HepG2 (cell line): ENCODE data around the gene CC2D1B. TPM values are rescaled to one million over a fixed set of nuclear protein-coding genes. Genes with fewer than 3 reads are reported as not detected.

ENCODE experiments used
- ARNT2 ChIP-seq: sonication (generic); formaldehyde crosslinking; IDR thresholded peaks from 2 replicates; pipeline ENCODE4 v1.8.0; 2022; ENCODE audit warnings: mild to moderate bottlenecking, low read depth, missing genetic modification reagents, moderate library complexity
- CBFB ChIP-seq: sonication (generic); formaldehyde crosslinking; IDR thresholded peaks from 2 replicates; pipeline ENCODE4 v1.4.0; 2020; ENCODE audit warnings: missing genetic modification reagents
- CEBPG ChIP-seq: IDR thresholded peaks from 2 replicates; pipeline ENCODE4 v1.6.1; 2016
- DRAP1 ChIP-seq: IDR thresholded peaks from 2 replicates; pipeline ENCODE4 v1.6.1; 2016; ENCODE audit warnings: missing genetic modification reagents, missing compliant biosample characterization
- GLI4 ChIP-seq: sonication (generic); formaldehyde crosslinking; IDR thresholded peaks from 2 replicates; pipeline ENCODE4 v1.5.1; 2020; ENCODE audit warnings: missing genetic modification reagents, mild to moderate bottlenecking, moderate library complexity, borderline replicate concordance
- HDAC6 ChIP-seq: fragments of 200-600 bp; sonication (generic); IDR thresholded peaks from 2 replicates; pipeline ENCODE4 v1.7.0; 2017; ENCODE audit warnings: mild to moderate bottlenecking, antibody characterized with exemption, low read length, low read depth
- MED1 ChIP-seq: sonication (generic); formaldehyde crosslinking; IDR thresholded peaks from 2 replicates; pipeline ENCODE4 v1.4.0; 2020; ENCODE audit warnings: missing genetic modification reagents
- MIXL1 ChIP-seq: IDR thresholded peaks from 2 replicates; pipeline ENCODE4 v1.6.1; 2016
- MTA1 ChIP-seq: sonication (generic); formaldehyde crosslinking; IDR thresholded peaks from 2 replicates; pipeline ENCODE4 v1.4.0; 2020; ENCODE audit warnings: missing genetic modification reagents, mild to moderate bottlenecking, borderline replicate concordance
- MYC ChIP-seq: sonication (generic); formaldehyde crosslinking; IDR thresholded peaks from 2 replicates; pipeline ENCODE4 v1.9.0; 2021; ENCODE audit warnings: missing genetic modification reagents, borderline replicate concordance
- NFYC ChIP-seq: IDR thresholded peaks from 2 replicates; pipeline ENCODE4 v1.6.1; 2016; ENCODE audit warnings: missing genetic modification reagents, missing compliant biosample characterization
- NKX3-1 ChIP-seq: sonication (generic); formaldehyde crosslinking; IDR thresholded peaks from 2 replicates; pipeline ENCODE4 v1.5.0; 2020; ENCODE audit warnings: missing genetic modification reagents
- ONECUT2 ChIP-seq: sonication (generic); formaldehyde crosslinking; IDR thresholded peaks from 2 replicates; pipeline ENCODE4 v1.4.0; 2020; ENCODE audit warnings: missing genetic modification reagents
- PATZ1 ChIP-seq: sonication (generic); formaldehyde crosslinking; IDR thresholded peaks from 2 replicates; pipeline ENCODE4 v1.4.0; 2020; ENCODE audit warnings: missing genetic modification reagents
- RFXANK ChIP-seq: IDR thresholded peaks from 2 replicates; pipeline ENCODE4 v1.6.1; 2016
- SOX6 ChIP-seq, 2 experiments: fragments of 450-650 bp in 1 of 2; sonication (generic) in 1 of 2; formaldehyde crosslinking in 1 of 2; IDR thresholded peaks; 2 replicates each; pipeline versions ENCODE4 v1.4.0 to v1.6.1; 2017 to 2020; ENCODE audit warnings: antibody characterized with exemption in 1 of 2, mild to moderate bottlenecking in 1 of 2, missing genetic modification reagents in 1 of 2
- SP2 ChIP-seq: sonication (generic); formaldehyde crosslinking; IDR thresholded peaks from 2 replicates; pipeline ENCODE4 v1.5.1; 2020; ENCODE audit warnings: mild to moderate bottlenecking, missing genetic modification reagents
- STAG1 ChIP-seq: sonication (generic); formaldehyde crosslinking; IDR thresholded peaks from 2 replicates; pipeline ENCODE4 v1.4.0; 2020; ENCODE audit warnings: missing genetic modification reagents
- ZFY ChIP-seq: sonication (generic); formaldehyde crosslinking; IDR thresholded peaks from 2 replicates; pipeline ENCODE4 v1.4.0; 2020; ENCODE audit warnings: missing genetic modification reagents
- ZNF180 ChIP-seq: sonication (generic); formaldehyde crosslinking; IDR thresholded peaks from 2 replicates; pipeline ENCODE4 v1.4.0; 2020; ENCODE audit warnings: low read depth, missing genetic modification reagents, borderline replicate concordance
- ZNF263 ChIP-seq: sonication (generic); formaldehyde crosslinking; IDR thresholded peaks from 2 replicates; pipeline ENCODE4 v1.4.0; 2020; ENCODE audit warnings: missing genetic modification reagents
- ZNF3 ChIP-seq: IDR thresholded peaks from 2 replicates; pipeline ENCODE4 v1.7.0; 2017; ENCODE audit warnings: inconsistent platforms
- ZNF556 ChIP-seq: sonication (generic); formaldehyde crosslinking; IDR thresholded peaks from 2 replicates; pipeline ENCODE4 v1.4.0; 2020; ENCODE audit warnings: mild to moderate bottlenecking, missing genetic modification reagents, borderline replicate concordance
- ZNF574 ChIP-seq: sonication (generic); formaldehyde crosslinking; IDR thresholded peaks from 2 replicates; pipeline ENCODE4 v1.4.0; 2020; ENCODE audit warnings: missing genetic modification reagents
- ZNF615 ChIP-seq: sonication (generic); formaldehyde crosslinking; IDR thresholded peaks from 2 replicates; pipeline ENCODE4 v1.5.0; 2020; ENCODE audit warnings: mild to moderate bottlenecking, missing genetic modification reagents, borderline replicate concordance
- ZSCAN31 ChIP-seq: sonication (generic); formaldehyde crosslinking; IDR thresholded peaks from 2 replicates; pipeline ENCODE4 v1.5.0; 2020; ENCODE audit warnings: low read depth, mild to moderate bottlenecking, missing genetic modification reagents
- polyA plus RNA-seq, 8 experiments: library from polyadenylated mRNA; depleted of rRNA in 3 of 8; stranded (reverse) in 7 of 8; unstranded in 1 of 8; fragments of >200 nt; fragmentation: Illumina TruSeq in 4 of 8; extraction: Trizol in 4 of 8; gene quantifications; 2 replicates each; pipeline versions ENCODE4 v1.2.1 to v1.2.3, GENCODE V29; 2011 to 2016; ENCODE audit warnings: low read depth in 4 of 8, missing spikeins in 1 of 8, mixed read lengths in 1 of 8; ENCODE audit not compliant: insufficient read depth in 1 of 8
- total RNA-seq, 5 experiments: library from RNA; depleted of rRNA; stranded (reverse); fragments of >200 nt; fragmentation: Illumina TruSeq; extraction: Trizol; gene quantifications; 2 replicates each; pipeline ENCODE4 v1.2.3, GENCODE V29; 2016; ENCODE audit warnings: low read depth in 1 of 5

CC2D1B gene
- total and polyA plus RNA-seq, 2 of the 13 experiments (the other 11 are each of a cell fraction or from before 2014, with no cell fraction given) = 7.2 to 19.2 TPM

- TF ChIP-seq PATZ1 (CRISPR knock-in tag) (peak; percentile 54), NFYC (peak; percentile 73), STAG1 (CRISPR knock-in tag) (peak; percentile 53), CEBPG (CRISPR knock-in tag) (peak; percentile 98), HDAC6 (no peak), ZFY (CRISPR knock-in tag) (peak; percentile 39), MTA1 (no peak), GLI4 (CRISPR knock-in tag) (no peak), ZNF3 (CRISPR knock-in tag) (no peak), ZNF615 (no peak), SOX6 (IDR thresholded peaks at IDR 0.05) (no peak), SOX6 (CRISPR knock-in tag; IDR thresholded peaks at IDR 0.05) (peak; percentile 81), ZNF574 (CRISPR knock-in tag) (peak; percentile 92), NKX3-1 (CRISPR knock-in tag) (0 out of 2 replicates have a peak, but pooled peaks have one; percentile 37), ZNF180 (CRISPR knock-in tag) (peak; percentile 67; the same call in 1 of the 2 replicates), MED1 (peak; percentile 34; the same call in 1 of the 2 replicates), ONECUT2 (CRISPR knock-in tag) (0 out of 2 replicates have a peak, but pooled peaks have one; percentile 36), SP2 (CRISPR knock-in tag) (peak; percentile 71), ARNT2 (CRISPR knock-in tag) (peak; percentile 76; the same call in 1 of the 2 replicates), DRAP1 (CRISPR knock-in tag) (peak; percentile 88), MIXL1 (CRISPR knock-in tag) (peak; percentile 45; the same call in 1 of the 2 replicates), ZNF263 (CRISPR knock-in tag) (no peak), ZSCAN31 (peak; percentile 68; the same call in 1 of the 2 replicates), MYC (CRISPR knock-in tag) (peak; percentile 62; the same call in 1 of the 2 replicates), RFXANK (0 out of 2 replicates have a peak, but pooled peaks have one; percentile 3), ZNF556 (CRISPR knock-in tag) (no peak), CBFB (CRISPR knock-in tag) (0 out of 2 replicates have a peak, but pooled peaks have one; percentile 25)
Observed at GRCh38 chr1:52404116-52404974, 38.3 kb upstream of the CC2D1B start, which contains the start of the genes ORC1 and PRPF38A (continued).
